Astrocyte (in vitro differentiated cells and primary cell): ENCODE data around the gene SH3TC2.

Experiments
- CTCF ChIP-seq: IDR thresholded peaks from 2 replicates; pipeline ENCODE4 v1.5.1; 2011; ENCODE audit warnings: low read depth, mild to moderate bottlenecking, inconsistent platforms, low read length, moderate library complexity; ENCODE audit not compliant: insufficient read depth
- EZH2 ChIP-seq: IDR thresholded peaks from 2 replicates; pipeline ENCODE4 v1.6.1; 2012; ENCODE audit warnings: mild to moderate bottlenecking, low read length, inconsistent platforms; ENCODE audit not compliant: insufficient read depth

GRCh38 chr5:148981353-148981752 lies 81.5 kb downstream of the SH3TC2 start:
- TF ChIP-seq CTCF (no peak), EZH2 (no peak)
